Measurements from ENCODE around the gene HOXC6. TPM values are rescaled to one million over a fixed set of nuclear protein-coding genes. Genes with fewer than 3 reads are reported as not detected.

The HOXC6 gene
- total RNA-seq, 2 experiments from 2014 or later = not detected

GRCh38 chr12:54050482-54050810 lies 22.2 kb downstream of the HOXC6 start:
- Mint-ChIP-seq H3K27ac (no peak overlapping the region), H3K4me3 (no peak overlapping the region), H3K4me1 (peaks cover 31% of the 10 kb centered on the region), H3K27me3 (peaks cover 96% of the 10 kb centered on the region), H3K36me3 (ENCODE audit: low read depth) (peaks cover 3% of the 10 kb centered on the region), H3K9me3 (no peaks in the 10 kb centered on the region)
- no peak for DNase-seq
- ChIA-PET CTCF (interaction anchor here (1.0 to 2.2 kb wide), 2 partner anchors 18 to 60 kb away, joined by 3 to 12 read pairs; partner anchors contain the start of gene HOXC5), POLR2A (interaction anchor here (0.7 kb wide), 1 partner anchor 164 kb away, joined by 3 read pairs; no protein-coding TSS in a partner anchor)

GRCh38 chr12:54051026-54051842 lies 23.0 kb downstream of the HOXC6 start:
- Mint-ChIP-seq H3K9me3 (no peaks in the 10 kb centered on the region), H3K27me3 (peaks cover 96% of the 10 kb centered on the region), H3K4me1 (peaks cover 31% of the 10 kb centered on the region), H3K36me3 (ENCODE audit: low read depth) (peaks cover 3% of the 10 kb centered on the region), H3K27ac (no peak overlapping the region), H3K4me3 (no peak overlapping the region)
- POLR2A ChIA-PET = interaction anchor here (0.7 kb wide), 1 partner anchor 163 kb away, joined by 3 read pairs; no protein-coding TSS in a partner anchor
- CTCF ChIA-PET = interaction anchor here (1.0 to 2.2 kb wide), 4 partner anchors 19 to 66 kb away, joined by 3 to 12 read pairs (median 6); partner anchors contain the start of genes HOXC10 and HOXC5
- no peak for DNase-seq

DNA sequence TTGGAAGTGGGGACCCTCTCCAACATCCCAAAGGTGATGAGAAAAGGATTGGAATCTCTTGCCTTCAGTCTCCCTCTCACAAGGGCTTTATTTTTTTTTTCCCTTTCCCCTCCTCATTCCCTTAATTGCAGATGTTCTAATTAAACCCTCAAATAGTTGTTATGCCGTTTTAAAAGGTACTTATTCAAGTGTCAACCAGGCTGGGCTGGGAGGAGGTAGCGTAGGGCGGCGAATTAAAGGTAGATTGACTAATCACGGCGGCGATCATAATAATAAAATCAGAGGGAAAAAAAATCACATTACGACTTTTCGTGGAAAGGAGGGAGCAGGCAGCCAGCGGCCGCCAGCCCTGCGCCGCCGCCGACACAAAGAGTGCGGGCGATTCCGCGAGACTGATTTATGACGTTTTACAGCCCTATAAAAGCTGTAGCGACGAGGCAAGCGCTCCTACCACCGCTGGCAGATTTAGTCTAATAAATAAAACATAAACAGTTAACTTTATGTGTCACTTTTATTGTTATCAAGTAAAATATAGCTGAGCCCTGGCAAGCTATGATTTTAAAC lies 23.7 kb downstream of the HOXC6 start:
- no peak for DNase-seq
- ChIA-PET POLR2A (no interaction called here), CTCF (interaction anchor here (0.8 to 4.7 kb wide), 8 partner anchors 20 to 163 kb away, joined by 3 to 25 read pairs (median 4); partner anchors contain the start of genes HOXC10 and HOXC5)
- Mint-ChIP-seq H3K4me3 (peak overlapping the region; percentile 26), H3K27ac (no peak overlapping the region), H3K4me1 (peaks cover 30% of the 10 kb centered on the region), H3K27me3 (peaks cover 93% of the 10 kb centered on the region), H3K9me3 (no peaks in the 10 kb centered on the region), H3K36me3 (ENCODE audit: low read depth) (peaks cover 3% of the 10 kb centered on the region)

GRCh38 chr12:54052438-54053002 lies 24.3 kb downstream of the HOXC6 start:
- Mint-ChIP-seq H3K27ac (peak overlapping the region; percentile 69), H3K4me3 (no peak overlapping the region), H3K36me3 (ENCODE audit: low read depth) (peaks cover 3% of the 10 kb centered on the region), H3K4me1 (peaks cover 29% of the 10 kb centered on the region), H3K9me3 (no peaks in the 10 kb centered on the region), H3K27me3 (peaks cover 93% of the 10 kb centered on the region)
- ChIA-PET POLR2A (no interaction called here), CTCF (interaction anchor here (0.6 to 4.7 kb wide), 9 partner anchors 21 to 1150 kb away, joined by 3 to 25 read pairs (median 4); partner anchors contain the start of genes HOXC10 and HOXC5)
- DNase-seq = no peak

GRCh38 chr12:54053003-54053750 lies 24.9 kb downstream of the HOXC6 start:
- Mint-ChIP-seq H3K36me3 (ENCODE audit: low read depth) (peaks cover 3% of the 10 kb centered on the region), H3K4me3 (no peak overlapping the region), H3K27ac (peak overlapping the region; percentile 69), H3K9me3 (no peaks in the 10 kb centered on the region), H3K4me1 (peaks cover 27% of the 10 kb centered on the region), H3K27me3 (peaks cover 93% of the 10 kb centered on the region)
- POLR2A ChIA-PET = interaction anchor here (0.6 kb wide), 1 partner anchor 1744 kb away, joined by 3 read pairs; no protein-coding TSS in a partner anchor
- CTCF ChIA-PET = interaction anchor here (0.6 to 4.7 kb wide), 10 partner anchors 10 to 1149 kb away, joined by 3 to 25 read pairs (median 4); partner anchors contain the start of genes HOXC10 and HOXC5
- DNase-seq = no peak

DNA sequence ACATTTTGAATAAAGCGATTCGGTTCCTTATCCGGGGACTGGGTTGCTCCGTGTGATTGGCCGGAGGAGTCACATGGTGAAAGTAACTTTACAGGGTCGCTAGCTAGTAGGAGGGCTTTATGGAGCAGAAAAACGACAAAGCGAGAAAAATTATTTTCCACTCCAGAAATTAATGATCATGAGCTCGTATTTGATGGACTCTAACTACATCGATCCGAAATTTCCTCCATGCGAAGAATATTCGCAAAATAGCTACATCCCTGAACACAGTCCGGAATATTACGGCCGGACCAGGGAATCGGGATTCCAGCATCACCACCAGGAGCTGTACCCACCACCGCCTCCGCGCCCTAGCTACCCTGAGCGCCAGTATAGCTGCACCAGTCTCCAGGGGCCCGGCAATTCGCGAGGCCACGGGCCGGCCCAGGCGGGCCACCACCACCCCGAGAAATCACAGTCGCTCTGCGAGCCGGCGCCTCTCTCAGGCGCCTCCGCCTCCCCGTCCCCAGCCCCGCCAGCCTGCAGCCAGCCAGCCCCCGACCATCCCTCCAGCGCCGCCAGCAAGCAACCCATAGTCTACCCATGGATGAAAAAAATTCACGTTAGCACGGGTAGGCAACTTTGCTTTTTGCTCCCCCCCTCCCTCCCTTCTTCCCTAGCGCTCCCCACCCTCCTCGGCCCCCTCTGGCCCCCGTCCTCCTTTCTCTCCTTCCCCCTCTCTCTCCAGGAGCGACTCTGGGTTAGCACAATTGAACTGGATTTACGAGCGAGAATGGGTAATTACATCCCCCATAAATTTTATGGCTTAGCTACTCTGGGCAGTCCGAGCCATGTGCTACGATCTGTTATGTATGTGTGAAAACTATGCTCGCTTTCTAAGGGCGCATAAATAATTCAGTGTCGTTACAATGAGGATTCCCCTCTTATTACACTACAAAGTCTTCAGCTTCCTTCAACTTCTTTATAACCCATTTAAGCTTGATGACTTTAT lies 25.8 kb downstream of the HOXC6 start, which contains the start of gene HOXC4:
Gene HOXC4 (plus strand): TSS at position 85 of the 991 bp plus-strand sequence. CDS start 88 bp downstream, at position 173.
- no peak for DNase-seq
- no peaks in the 10 kb centered on the region for H3K9me3 Mint-ChIP-seq
- ChIA-PET POLR2A (interaction anchor here (0.6 kb wide), 2 partner anchors 569 to 1745 kb away, joined by 3 to 4 read pairs; no protein-coding TSS in a partner anchor), CTCF (interaction anchor here (0.6 to 4.7 kb wide), 11 partner anchors 11 to 409 kb away, joined by 3 to 25 read pairs (median 4); partner anchors contain the start of genes HOXC10 and HOXC5)
- H3K4me3 Mint-ChIP-seq = peak within 1 kb of the TSS; percentile 48
- H3K27me3 Mint-ChIP-seq = peaks cover 93% of the 10 kb centered on the region
- peak within 1 kb of the TSS; percentile 69 for H3K27ac Mint-ChIP-seq
- H3K36me3 Mint-ChIP-seq (ENCODE audit: low read depth) = peaks cover 3% of the 10 kb centered on the region
- H3K4me1 Mint-ChIP-seq = peaks cover 27% of the 10 kb centered on the region

GRCh38 chr12:54054742-54055194 lies 26.5 kb downstream of the HOXC6 start:
- POLR2A ChIA-PET = interaction anchor here (0.6 kb wide), 1 partner anchor 568 kb away, joined by 4 read pairs; no protein-coding TSS in a partner anchor
- H3K36me3 Mint-ChIP-seq (ENCODE audit: low read depth) = peaks cover 3% of the 10 kb centered on the region
- CTCF ChIA-PET = interaction anchor here (0.6 to 4.7 kb wide), 7 partner anchors 19 to 408 kb away, joined by 3 to 25 read pairs (median 3); partner anchors contain the start of gene HOXC5
- peaks cover 24% of the 10 kb centered on the region for H3K4me1 Mint-ChIP-seq
- H3K27me3 Mint-ChIP-seq = peaks cover 93% of the 10 kb centered on the region
- DNase-seq = no peak
- H3K4me3 Mint-ChIP-seq = no peak overlapping the region
- no peaks in the 10 kb centered on the region for H3K9me3 Mint-ChIP-seq
- H3K27ac Mint-ChIP-seq = no peak overlapping the region

- H3K4me3 Mint-ChIP-seq = no peak overlapping the region
- peaks cover 3% of the 10 kb centered on the region for H3K36me3 Mint-ChIP-seq (ENCODE audit: low read depth)
- peaks cover 92% of the 10 kb centered on the region for H3K27me3 Mint-ChIP-seq
- no peaks in the 10 kb centered on the region for H3K9me3 Mint-ChIP-seq
- ChIA-PET CTCF (interaction anchor here (0.6 to 4.7 kb wide), 5 partner anchors 24 to 152 kb away, joined by 3 to 25 read pairs (median 4); partner anchors contain the start of gene HOXC5), POLR2A (no interaction called here)
- peaks cover 17% of the 10 kb centered on the region for H3K4me1 Mint-ChIP-seq
- H3K27ac Mint-ChIP-seq = no peak overlapping the region
- no peak for DNase-seq
Observed at GRCh38 chr12:54055552-54055951, 27.3 kb downstream of the HOXC6 start.

DNA sequence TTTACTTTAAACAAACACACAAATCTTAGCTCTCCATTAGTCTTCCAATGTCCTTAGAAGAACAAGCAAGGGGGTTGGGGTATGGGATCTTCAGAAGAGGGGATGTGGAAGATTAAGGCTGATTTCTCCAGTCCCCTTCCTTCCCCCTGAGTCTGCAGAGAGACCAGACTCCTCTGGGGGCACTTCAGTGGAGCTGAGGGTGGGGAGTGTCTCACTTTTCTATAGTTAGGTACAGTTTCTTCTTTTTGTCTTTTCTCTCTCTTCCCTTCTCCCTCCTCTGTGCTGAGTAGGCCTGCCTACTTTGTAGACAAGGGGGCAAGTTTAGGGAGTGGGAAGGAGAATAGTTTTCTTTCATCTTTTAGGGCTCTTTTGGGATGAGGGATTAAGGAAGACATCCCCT lies 27.9 kb downstream of the HOXC6 start:
- POLR2A ChIA-PET = no interaction called here

DNA sequence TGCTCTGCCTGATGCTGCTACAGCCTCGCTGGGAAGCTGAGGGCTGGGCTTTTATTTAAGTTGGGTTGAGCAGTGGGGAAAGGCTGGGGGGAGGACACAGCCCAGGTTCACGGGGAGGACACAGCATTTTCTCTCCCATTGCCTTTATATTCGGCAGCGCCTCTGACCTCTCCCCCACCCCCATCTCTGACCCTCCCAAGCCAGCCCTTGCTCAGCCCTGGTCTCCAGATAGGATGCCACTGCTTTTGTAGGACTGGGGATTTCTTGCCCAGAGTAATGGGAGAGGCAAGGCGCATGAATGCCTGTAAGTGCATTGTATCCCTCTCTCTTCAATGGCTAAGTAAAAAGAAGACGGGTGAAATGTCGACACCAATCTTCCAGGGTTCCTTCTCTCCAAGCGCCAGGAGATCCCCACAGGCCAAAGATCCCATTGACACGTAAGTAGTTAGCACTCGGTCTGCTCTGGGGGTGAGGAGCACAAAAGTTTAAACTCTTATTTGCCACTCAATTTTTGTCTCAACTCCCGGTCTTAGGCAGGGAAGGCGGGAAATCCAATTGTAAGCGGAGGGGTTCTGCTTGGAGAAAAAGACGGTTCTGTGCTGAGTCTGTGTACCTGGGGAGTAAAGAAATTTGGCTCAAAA lies 30.0 kb downstream of the HOXC6 start:
- POLR2A ChIA-PET = no interaction called here
- H3K27me3 Mint-ChIP-seq = peaks cover 94% of the 10 kb centered on the region
- CTCF ChIA-PET = interaction anchor here (1.1 kb wide), 1 partner anchor 23 kb away, joined by 3 read pairs; no protein-coding TSS in a partner anchor

More for the DNA sequence above, 27.9 kb downstream of the HOXC6 start:
- peaks cover 3% of the 10 kb centered on the region for H3K36me3 Mint-ChIP-seq (ENCODE audit: low read depth)
- CTCF ChIA-PET = interaction anchor here (1.0 to 4.7 kb wide), 3 partner anchors 24 to 145 kb away, joined by 3 to 25 read pairs (median 4); partner anchors contain the start of gene HOXC5
- no peak overlapping the region for H3K27ac Mint-ChIP-seq
- DNase-seq = no peak
- no peaks in the 10 kb centered on the region for H3K9me3 Mint-ChIP-seq
- H3K27me3 Mint-ChIP-seq = peaks cover 92% of the 10 kb centered on the region
- no peak overlapping the region for H3K4me3 Mint-ChIP-seq
- peaks cover 16% of the 10 kb centered on the region for H3K4me1 Mint-ChIP-seq

More for the DNA sequence above, 30.0 kb downstream of the HOXC6 start:
- Mint-ChIP-seq H3K9me3 (no peaks in the 10 kb centered on the region), H3K36me3 (ENCODE audit: low read depth) (no peaks in the 10 kb centered on the region), H3K4me1 (peaks cover 7% of the 10 kb centered on the region), H3K27ac (no peak overlapping the region), H3K4me3 (no peak overlapping the region)
- no peak for DNase-seq
